ENCODE results near the gene PCSK5.
"Not testable (repeated sequence)": the region's sequence is repeated elsewhere in the genome, so short reads cannot be mapped to it uniquely, and the experiment has no call there.

The PCSK5 gene

DNA sequence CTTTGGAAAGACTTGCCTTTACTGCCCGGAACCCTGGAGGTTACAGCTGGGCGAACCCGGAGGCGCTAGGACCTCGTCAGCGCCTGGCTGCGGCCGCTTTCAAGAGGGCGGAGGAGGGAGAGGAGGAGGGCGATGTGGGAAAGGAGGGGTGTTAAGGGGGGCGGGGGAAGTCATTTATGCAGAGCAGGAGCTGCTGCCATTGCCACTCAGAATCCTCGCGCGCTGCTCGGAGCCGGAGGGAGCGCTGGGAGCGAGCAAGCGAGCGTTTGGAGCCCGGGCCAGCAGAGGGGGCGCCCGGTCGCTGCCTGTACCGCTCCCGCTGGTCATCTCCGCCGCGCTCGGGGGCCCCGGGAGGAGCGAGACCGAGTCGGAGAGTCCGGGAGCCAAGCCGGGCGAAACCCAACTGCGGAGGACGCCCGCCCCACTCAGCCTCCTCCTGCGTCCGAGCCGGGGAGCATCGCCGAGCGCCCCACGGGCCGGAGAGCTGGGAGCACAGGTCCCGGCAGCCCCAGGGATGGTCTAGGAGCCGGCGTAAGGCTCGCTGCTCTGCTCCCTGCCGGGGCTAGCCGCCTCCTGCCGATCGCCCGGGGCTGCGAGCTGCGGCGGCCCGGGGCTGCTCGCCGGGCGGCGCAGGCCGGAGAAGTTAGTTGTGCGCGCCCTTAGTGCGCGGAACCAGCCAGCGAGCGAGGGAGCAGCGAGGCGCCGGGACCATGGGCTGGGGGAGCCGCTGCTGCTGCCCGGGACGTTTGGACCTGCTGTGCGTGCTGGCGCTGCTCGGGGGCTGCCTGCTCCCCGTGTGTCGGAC lies at the start of gene PCSK5:
PCSK5 (plus strand) TSS at position 202 of the 805 bp plus-strand sequence; CDS start at position 711, 509 bp downstream.
- DNase-seq (ENCODE audit: low read depth in 1 of 2, low spot score in 1 of 2): peak; percentile 64 to 65

DNA sequence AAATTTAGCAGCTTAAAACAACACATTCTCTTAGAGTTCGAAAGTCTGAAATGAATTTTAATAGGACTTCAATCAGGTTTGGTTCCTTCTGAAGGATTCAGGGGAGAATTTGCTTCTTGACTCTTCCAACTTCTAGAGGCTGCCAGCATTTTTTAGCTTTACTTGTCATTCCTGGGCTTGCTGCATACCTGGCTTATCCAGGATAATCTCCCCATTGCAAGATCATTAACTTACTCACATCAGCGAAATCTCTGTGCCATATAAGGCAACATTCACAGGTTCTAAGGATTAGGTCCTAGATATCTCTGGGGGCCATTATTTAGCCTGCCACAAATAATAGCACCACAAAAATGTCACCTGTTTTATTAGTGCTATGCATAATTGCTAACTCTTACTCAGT lies 46.2 kb upstream of the PCSK5 start:
- DNase-seq (ENCODE audit: low read depth in 1 of 2, low spot score in 1 of 2): no peak

DNA sequence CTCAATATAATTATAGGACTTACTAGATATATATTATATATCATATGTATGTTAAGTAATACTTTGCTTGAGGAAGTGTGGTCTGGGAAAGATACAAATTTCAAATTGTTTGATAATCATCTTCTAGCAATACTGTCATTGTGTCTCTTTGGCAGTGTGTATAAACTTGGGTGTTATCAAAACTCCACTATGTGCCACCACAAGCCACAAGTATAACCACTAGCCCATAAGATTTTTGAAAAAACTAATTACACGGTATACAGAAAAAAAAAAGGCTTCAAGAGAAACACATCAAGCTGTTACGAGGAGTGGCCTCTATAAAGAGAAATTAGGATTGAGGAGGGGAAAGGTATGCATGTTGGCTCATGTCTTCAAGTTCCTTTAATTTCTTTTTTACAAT lies 44.7 kb upstream of the PCSK5 start:
- DNase-seq (ENCODE audit: low read depth in 1 of 2, low spot score in 1 of 2): no peak

DNA sequence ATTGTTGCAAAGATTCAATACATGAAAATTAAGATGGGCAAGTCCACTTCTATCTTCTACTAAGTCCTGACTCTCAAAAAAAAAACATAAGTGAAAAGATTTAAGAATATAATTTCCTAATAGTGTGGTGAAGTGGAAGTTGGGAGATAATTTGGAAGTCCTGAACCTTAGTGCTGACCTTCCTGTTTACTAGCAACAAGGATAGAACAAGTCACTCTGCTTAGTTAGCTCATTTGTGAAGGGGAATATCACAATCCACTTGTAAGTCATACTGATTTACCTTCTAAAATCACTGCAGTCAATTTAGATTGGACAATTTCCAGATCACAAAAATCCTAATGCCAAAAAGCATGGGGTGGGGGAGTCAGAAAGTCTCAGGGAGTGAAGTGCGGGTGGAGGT lies 43.4 kb upstream of the PCSK5 start:
- no peak for DNase-seq (ENCODE audit: low read depth in 1 of 2, low spot score in 1 of 2)

DNA sequence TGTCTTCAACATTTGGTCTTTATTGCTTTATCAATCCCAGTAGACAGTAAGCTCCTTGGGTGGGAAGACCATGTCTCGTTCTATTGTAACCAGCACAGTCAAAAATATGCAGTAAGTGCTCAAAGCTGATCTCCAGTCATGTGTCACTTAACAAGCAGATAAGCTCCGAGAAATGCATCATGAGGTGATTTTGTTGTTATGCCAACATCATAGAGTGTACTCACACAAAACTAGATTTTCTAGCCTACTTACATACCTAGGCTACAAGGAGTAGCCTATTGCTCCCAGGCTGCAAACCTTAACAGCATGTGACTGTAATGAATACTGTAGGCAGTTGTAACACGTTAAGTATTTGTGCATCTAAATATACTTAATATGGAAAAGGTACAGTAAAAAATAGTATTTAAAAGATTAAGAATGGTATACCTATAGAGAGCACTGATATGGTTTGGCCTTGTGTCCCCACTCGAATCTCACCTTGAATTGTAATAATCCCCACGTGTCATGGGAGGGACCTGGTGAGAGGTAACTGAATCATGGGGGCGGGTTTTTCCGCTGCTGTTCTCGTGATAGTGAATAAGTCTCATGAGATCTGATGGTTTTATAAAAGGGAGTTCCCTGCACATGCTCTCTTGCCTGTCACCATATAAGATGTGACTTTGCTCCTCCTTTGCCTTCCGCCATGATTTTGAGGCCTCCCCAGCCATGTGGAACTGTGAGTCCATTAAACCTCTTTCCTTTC lies 39.8 kb upstream of the PCSK5 start:
- DNase-seq (ENCODE audit: low read depth in 1 of 2, low spot score in 1 of 2): no peak

DNA sequence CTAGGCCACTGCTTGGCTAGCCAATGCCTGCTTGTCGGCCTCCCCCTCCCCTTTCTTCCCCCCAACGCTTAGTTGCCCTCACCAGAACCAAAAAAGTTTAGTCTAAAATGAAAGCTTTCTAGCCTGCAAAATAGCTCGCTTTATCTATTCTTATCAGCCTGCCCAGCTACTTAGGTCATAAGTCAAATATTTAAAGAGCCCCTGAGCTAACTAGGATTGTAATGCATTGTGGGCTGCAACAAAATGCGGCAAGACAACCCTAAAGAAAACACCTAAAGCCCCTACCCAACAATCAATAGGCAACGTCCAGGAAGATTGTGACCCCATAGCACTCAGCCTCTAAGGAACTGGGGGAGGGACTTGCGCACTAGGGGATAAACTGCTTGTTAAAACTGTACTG lies 38.6 kb upstream of the PCSK5 start:
- no peak for DNase-seq (ENCODE audit: low read depth in 1 of 2, low spot score in 1 of 2)

DNA sequence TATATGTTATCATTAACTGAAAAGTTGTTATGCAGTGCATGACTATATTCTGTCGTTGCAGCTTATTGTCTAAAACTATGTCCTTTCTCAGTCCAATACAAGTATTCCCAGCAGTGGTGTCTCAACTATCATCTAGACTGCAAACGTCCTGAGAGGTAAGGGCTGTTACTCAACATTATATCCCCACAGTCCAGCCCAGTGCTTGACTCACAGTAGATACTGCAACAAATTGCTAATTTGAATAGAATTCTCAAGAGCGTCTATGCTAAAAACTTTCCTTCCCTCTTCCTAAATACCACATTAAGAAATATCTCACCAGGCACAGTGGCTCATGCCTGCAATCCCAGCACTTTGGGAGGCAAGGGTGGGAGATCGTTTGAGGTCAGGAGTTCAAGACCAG lies 37.7 kb upstream of the PCSK5 start:
- DNase-seq (ENCODE audit: low read depth in 1 of 2, low spot score in 1 of 2): no peak

DNA sequence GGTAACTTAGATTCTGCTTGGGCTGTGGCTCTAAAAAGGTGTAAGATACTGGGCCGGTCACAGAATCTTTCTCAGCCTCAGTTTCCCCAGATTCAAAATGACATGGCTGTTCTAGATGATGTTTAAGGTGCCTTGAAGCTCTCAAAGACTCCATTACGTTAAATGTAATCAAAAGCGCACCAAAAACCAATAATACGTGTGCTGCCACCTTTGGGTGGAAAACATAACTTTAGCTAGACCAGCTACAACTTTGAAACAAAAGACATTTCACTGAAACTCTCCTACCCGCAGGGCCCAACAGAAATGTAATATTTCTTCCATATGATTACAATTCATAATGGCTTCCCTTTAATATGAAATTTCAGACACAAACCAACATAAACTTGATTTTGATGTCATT lies 35.0 kb upstream of the PCSK5 start:
- DNase-seq (ENCODE audit: low read depth in 1 of 2, low spot score in 1 of 2): no peak

DNA sequence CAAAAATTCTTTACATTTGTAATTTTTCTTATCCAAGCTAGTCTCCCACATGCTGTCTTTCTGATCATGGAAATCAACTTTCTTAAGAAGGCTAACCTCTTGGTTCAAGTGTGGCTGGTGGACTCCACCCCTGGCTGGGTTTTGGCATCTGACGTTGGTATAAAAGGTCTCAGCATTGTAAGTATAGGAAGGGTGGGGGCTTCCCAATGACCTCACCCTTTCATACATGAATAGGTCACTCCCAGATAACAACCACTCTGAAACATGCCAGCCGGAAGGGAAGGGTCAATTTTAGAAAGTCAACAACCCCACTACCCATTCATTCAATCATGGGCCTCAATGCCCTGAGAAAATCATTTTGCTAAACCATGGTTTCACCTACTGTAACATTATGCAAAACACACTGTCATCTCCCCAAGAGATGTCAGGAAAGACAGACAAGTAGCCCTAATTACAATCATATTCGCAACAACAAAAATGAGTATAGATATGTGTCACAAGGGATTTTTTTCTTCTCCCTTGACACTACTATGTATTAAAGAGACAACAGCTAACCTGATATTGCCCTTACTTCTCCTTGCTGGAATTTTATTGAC lies 31.9 kb upstream of the PCSK5 start:
- DNase-seq (ENCODE audit: low read depth in 1 of 2, low spot score in 1 of 2): no peak

DNA sequence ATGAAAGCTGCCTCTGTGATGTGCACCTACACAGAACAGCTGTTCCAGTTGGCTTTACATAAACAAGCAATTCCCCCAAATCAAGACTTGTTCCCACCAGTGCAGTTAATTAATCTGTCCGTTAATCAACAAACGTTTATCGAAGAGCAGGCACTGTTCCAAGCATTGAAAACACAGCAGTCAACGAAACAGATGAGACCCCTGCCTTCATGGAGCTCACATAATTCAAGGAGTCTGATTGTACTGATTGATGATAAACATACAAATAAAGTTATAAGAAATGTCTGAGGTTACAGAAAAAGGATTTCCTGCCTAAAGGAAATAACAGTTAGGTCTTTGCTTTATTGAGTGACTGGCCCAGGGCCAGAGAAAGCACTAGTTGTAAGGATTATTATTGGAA lies 26.2 kb upstream of the PCSK5 start:
- no peak for DNase-seq (ENCODE audit: low read depth in 1 of 2, low spot score in 1 of 2)

DNA sequence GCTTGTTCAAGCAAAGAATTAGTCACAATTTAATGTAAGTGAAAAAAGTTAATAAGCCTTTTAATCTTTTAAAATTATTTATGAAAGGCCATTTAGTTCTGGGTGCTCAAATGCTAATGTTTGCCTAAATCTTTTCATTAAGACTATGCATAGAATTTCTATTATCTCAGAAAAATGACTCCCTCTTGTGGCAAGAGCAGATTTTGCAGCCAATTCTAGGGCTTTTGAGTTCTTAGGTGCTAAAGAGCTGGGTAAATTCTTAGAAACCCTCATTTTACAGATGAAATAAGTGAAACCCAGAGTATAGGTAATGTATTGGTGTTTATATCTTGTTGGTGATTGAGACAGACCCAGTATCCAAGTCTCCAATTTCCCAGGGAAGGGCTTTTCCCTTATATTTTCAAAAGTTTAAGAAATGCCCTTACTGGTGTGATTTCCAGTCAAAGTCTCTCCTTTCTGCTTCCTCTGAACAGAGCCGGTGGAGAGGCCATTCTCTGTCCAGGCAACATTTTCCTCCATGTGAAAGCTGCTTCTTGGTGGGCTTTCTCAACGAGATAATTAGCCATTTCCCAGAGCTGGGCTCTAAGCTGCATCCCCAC lies 24.1 kb upstream of the PCSK5 start:
- DNase-seq (ENCODE audit: low read depth in 1 of 2, low spot score in 1 of 2): no peak

DNA sequence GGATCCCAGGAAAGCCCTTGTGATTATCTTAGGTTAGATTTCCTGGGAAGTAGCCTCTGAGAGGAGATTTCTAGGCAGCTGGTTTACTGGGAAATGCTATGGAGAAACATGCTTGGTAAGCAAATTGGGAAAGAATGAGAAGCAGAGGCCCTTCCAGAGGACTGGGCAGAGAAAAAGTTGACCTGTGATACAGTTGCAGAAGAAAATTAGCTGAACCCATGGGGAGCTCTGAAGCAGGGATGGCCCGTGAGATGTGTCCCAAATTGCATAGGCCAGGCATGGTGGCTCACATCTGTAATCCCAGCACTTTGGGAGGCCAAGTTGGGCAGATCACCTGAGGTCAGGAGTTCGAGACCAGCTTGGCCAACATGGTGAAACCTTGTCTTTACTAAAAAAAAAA lies 21.9 kb upstream of the PCSK5 start:
- DNase-seq (ENCODE audit: low read depth in 1 of 2, low spot score in 1 of 2): not testable (repeated sequence)

DNA sequence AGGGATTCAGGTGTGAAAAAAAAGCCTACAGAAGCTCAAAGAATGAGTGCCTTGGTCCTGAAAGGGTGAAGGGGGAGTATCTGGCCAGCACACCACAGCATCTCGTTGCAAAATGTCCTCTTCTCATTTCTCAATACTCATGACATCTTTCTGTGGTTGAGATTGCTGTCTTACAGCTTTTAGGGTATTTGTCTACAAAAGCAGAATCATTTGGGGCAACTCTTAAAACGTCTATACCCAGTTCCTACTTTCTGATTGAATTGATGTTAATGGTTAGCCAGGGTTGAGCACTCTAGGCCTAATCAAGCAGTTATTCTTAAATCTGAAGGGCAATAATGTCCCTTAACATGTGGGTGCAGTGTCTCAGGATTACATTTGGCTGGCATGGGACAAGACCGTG lies 21.2 kb upstream of the PCSK5 start:
- DNase-seq (ENCODE audit: low read depth in 1 of 2, low spot score in 1 of 2): no peak

DNA sequence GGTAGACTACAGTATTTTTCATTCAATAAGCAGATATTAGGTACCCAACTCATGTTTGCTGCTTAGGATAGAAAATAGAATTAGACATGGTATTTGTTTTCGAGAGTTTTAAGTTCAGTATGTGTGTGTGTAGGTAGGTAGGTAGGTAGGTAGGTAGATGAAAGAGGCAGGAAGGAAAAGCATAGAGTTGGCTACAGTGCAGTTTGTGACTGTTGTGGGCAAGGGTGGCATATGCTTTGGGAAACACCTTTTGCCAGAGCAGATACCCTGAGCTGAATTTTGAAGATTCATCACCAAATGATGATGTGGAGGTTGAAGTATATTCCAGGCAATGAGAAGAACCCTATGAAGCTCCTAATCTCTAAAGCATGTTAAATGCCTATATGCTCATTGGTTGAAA lies 20.0 kb upstream of the PCSK5 start:
- DNase-seq (ENCODE audit: low read depth in 1 of 2, low spot score in 1 of 2): no peak

DNA sequence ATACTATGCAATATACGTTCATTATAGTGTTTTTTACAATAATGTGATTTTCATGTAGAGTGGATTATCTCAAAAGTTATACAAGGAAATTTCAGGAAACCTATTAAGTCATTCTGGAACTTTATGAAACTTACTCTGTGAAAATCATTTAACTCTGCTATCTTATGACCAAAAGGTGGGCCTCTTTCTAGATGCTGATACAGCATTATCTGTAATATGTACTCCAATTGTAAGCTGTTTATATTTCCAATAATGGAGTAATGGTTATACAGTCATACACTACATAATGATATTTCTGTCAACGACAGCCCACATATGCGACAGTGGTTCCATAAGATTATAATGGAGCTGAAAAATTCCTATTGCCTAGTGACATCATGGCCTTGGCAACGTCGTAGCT lies 18.8 kb upstream of the PCSK5 start:
- no peak for DNase-seq (ENCODE audit: low read depth in 1 of 2, low spot score in 1 of 2)

DNA sequence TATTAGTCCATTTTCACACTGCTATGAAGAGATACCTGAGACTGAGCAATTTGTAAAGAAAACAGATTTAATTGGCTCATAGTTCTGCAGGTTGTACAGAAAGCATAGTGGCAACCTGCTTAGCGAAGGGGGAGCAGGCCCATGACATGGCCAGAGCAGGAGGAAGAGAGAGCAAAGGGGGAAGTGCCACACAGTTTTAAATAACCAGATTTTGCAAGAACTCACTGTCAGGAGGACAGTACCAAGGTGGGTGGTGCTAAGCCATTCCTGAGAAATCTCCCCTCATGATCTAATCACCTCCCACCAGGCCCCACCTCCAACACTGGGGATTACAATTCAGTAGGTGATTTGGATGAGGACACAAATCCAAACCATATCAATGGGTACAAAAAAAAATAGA lies 16.8 kb upstream of the PCSK5 start:
- DNase-seq (ENCODE audit: low read depth in 1 of 2, low spot score in 1 of 2): no peak

DNA sequence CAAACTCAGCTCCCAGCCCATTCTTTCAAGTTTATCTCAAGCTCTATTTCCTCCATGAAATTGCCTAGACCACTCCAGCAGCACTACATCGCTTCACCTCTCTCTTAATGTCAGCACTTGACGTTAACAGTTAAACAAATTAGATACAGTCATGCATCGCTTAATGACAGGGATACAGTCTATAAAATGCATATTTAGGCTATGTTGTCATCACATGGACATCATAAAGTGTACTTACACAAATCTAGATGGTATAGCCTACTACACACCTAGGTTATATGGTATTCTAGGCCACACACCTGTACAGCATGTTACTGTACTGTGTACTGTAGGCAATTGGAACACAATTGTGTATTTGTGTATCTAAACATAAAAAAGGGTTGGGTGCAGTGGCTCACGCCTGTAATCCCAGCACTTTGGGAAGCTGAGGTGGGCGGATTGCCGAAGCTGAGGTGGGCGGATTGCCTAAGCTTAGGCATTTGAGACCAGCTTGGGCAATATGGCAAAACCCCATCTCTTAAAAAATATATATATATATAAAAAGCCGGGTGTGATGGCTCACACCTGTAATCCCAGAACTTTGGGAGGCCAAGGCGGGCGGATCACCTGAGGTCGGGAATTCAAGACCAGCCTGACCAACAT lies 13.4 kb upstream of the PCSK5 start:
- DNase-seq (ENCODE audit: low read depth in 1 of 2, low spot score in 1 of 2): no peak

DNA sequence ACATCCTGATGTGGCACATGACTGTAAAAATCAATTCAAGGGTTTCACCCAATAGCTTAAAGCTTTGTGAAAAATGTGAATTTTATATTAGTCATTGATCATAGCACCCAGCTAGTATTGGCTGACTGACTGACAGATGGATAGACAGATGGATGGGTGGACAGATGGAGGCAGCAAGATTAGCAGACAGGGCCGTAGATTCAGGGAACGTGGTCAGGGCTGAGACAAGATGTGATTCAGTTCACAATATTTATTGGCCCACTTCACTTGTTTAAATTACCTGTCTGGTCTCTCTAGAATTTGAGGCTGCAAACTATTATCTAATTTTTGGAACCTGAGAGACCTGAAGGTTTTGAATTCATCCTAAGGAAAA lies 12.0 kb upstream of the PCSK5 start:
- DNase-seq (ENCODE audit: low read depth in 1 of 2, low spot score in 1 of 2): no peak

DNA sequence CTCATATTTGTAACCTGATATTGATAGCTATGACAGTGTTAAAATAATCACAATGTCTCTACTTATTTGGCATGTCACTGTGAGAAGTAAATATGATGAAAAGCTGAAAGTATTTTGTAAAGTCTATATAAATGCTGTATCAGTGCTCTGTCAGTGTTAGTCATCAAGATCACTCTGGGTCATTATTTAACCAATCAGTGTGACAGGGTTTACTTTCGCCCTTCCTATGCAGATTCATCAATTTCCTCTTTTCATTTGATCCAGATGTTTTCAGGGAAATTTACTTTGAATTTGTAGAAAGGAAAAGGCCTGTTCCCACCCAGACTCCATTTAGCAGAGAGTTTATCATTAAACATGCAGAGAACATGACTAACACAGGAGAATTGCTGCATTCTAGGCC lies 9.9 kb upstream of the PCSK5 start:
- no peak for DNase-seq (ENCODE audit: low read depth in 1 of 2, low spot score in 1 of 2)

DNA sequence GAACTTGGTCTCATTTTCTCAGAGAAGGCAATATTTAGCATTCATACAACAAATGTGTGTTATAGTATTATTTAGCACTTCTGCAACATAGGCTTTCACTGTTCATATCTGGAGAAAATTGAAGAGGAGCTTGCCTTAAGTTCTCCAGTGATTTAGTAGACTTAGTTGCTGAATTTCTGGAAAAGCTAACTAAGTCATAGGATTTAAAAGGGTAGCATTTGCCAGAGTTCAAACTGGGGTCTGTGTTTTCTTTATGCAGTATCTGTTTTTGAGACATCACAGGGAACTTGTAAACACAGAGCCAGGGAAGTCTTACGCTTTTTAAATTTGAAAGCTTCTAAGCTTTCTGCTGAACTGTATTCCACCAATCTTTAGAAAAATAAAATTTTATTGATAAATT lies 8.7 kb upstream of the PCSK5 start:
- no peak for DNase-seq (ENCODE audit: low read depth in 1 of 2, low spot score in 1 of 2)

DNA sequence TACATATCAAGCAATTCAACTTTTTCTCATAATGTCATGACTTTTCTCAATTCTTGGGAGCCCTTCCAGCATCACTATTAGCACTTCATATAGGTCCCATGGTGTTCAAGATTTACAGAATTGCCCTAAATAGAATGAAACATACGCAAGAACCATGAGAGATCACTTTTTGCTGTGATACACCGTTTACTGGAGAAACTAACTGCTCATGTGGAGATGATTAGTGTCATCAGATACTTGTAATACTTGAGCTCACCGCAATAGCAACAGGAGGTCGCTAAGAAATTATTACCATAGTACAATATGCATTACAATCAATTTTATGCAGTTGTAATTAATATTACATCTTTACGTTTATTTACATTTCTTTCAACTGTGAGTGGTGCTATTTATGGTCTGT lies 4.8 kb upstream of the PCSK5 start:
- no peak for DNase-seq (ENCODE audit: low read depth in 1 of 2, low spot score in 1 of 2)

DNA sequence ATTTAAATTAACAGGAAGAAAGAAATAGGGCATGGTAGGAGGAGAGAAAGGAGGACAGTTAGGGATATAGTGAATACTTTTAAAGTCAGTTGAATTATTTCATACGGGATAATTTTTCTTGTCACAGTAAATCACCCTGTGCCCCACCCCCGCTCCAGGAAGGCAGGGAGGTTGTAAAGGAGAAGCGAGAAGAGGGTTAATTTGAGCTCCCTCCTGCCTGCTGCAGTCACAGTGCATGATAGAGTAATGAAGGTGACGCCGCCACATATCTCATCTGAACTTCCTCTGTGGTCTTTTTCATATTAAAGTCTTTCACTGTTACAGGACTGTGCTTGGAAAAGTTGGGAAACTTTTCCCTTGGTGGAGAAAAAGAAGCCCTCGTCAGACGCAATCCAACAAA lies 896 bp upstream of the PCSK5 start:
- no peak for DNase-seq (ENCODE audit: low read depth in 1 of 2, low spot score in 1 of 2)
